Measurements from ENCODE around the gene ADK. TPM values are rescaled to one million over a fixed set of nuclear protein-coding genes. Genes with fewer than 3 reads are reported as not detected.

ADK gene
- total and polyA plus RNA-seq, 2 experiments from 2014 or later, result 46.7 to 53.7 TPM

Small RNA genes within 50 kb of the gene (small RNA-seq; reads per million reads assigned to genes)
- gene RF00019 (not detected), gene TIMM9P1 (not detected)

Other genes with a start within 250 kb of the ADK start
- gene PLAU, start 240.1 kb upstream of the ADK start, total RNA-seq, result 2.8 and 5.2 TPM in 2 replicates
- gene PLAU, start 240.1 kb upstream of the ADK start, polyA plus RNA-seq, result 10.4 and 11.1 TPM in 2 replicates
- 77.3 and 93.4 TPM in 2 replicates for gene VCL, start 153.1 kb upstream of the ADK start, total RNA-seq
- gene VCL, start 153.1 kb upstream of the ADK start, polyA plus RNA-seq, result 60.8 and 64.0 TPM in 2 replicates
- 35.0 and 35.3 TPM in 2 replicates for gene AP3M1, start 393 bp upstream of the ADK start, total RNA-seq
- 28.2 and 30.1 TPM in 2 replicates for gene AP3M1, start 393 bp upstream of the ADK start, polyA plus RNA-seq